H1 (cell line): ENCODE data around the gene TEX22. TPM values are rescaled to one million over a fixed set of nuclear protein-coding genes. Genes with fewer than 3 reads are reported as not detected.

Experiments
- polyA plus RNA-seq, 7 experiments: library from polyadenylated mRNA; depleted of rRNA in 3 of 7; stranded (reverse) in 5 of 7; unstranded in 2 of 7; fragments of >200 nt in 5 of 7; fragments of 200-250 nt in 2 of 7; gene quantifications; 1 replicate in 5 of 7; 2 replicates in 1 of 7; 4 replicates in 1 of 7; pipeline versions ENCODE4 v1.2.1 to v1.2.3, GENCODE V29; 2011 to 2013; ENCODE audit warnings: missing spikeins in 2 of 7, mixed read lengths in 2 of 7
- total RNA-seq: library from RNA; stranded (reverse); fragmentation: NEBNext Ultra II Directional; extraction: Animal tissue kit (Norgen Biotek cat#: 25700); gene quantifications from 2 replicates; pipeline ENCODE4 v1.2.1, GENCODE V29; 2021
- TF ChIP-seq, protein P1 (sequence below): fragments of 300-600 bp; sonication (generic); IDR thresholded peaks from 2 replicates; pipeline ENCODE4 v1.7.1; 2012; ENCODE audit warnings: low read length, moderate library complexity, mild to moderate bottlenecking, inconsistent platforms; ENCODE audit not compliant: insufficient replicate concordance

The TEX22 gene
- total and polyA plus RNA-seq, 2 of the 8 experiments (the other 6 are each of a cell fraction or from before 2014, with no cell fraction given): 0.24 to 0.39 TPM

DNA sequence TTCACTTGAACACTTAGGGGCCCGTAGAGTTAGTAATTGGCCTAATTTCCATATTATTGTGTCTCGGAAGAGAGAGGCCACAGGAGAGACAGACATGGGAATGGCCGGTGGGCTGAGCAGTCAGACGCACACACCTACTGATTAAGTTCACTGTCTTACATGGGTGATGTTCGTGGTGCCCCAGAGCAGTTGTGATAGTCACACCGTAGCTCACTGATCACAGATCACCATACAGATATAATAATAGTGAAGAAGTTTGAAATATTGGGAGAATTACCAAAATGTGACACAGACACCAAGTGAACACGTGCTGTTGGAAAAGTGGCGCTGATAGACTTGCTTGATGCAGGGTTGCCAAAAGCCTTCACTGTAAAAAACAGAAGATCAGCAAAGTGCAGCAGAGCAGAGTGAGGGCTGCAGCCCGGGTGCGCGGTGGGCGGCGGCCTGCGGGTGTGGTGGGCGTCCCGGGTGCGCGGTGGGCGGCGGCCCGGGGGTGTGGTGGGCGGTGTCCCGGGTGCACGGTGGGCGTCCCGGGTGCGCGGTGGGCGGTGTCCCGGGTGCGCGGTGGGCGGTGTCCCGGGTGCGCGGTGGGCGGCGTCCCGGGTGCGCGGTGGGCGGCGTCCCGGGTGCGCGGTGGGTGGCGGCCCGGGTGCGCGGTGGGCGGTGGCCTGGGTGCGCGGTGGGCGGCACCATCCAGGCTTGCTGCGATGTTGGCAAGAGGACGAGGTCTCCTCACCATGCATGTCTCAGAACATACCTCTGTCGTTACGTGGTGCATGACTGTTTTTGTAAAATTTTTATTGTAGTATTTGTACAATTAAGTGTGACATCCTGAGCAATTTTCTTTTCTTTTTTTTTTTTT lies 34.3 kb upstream of the TEX22 start (continued):
- TF ChIP-seq, protein P1, sequence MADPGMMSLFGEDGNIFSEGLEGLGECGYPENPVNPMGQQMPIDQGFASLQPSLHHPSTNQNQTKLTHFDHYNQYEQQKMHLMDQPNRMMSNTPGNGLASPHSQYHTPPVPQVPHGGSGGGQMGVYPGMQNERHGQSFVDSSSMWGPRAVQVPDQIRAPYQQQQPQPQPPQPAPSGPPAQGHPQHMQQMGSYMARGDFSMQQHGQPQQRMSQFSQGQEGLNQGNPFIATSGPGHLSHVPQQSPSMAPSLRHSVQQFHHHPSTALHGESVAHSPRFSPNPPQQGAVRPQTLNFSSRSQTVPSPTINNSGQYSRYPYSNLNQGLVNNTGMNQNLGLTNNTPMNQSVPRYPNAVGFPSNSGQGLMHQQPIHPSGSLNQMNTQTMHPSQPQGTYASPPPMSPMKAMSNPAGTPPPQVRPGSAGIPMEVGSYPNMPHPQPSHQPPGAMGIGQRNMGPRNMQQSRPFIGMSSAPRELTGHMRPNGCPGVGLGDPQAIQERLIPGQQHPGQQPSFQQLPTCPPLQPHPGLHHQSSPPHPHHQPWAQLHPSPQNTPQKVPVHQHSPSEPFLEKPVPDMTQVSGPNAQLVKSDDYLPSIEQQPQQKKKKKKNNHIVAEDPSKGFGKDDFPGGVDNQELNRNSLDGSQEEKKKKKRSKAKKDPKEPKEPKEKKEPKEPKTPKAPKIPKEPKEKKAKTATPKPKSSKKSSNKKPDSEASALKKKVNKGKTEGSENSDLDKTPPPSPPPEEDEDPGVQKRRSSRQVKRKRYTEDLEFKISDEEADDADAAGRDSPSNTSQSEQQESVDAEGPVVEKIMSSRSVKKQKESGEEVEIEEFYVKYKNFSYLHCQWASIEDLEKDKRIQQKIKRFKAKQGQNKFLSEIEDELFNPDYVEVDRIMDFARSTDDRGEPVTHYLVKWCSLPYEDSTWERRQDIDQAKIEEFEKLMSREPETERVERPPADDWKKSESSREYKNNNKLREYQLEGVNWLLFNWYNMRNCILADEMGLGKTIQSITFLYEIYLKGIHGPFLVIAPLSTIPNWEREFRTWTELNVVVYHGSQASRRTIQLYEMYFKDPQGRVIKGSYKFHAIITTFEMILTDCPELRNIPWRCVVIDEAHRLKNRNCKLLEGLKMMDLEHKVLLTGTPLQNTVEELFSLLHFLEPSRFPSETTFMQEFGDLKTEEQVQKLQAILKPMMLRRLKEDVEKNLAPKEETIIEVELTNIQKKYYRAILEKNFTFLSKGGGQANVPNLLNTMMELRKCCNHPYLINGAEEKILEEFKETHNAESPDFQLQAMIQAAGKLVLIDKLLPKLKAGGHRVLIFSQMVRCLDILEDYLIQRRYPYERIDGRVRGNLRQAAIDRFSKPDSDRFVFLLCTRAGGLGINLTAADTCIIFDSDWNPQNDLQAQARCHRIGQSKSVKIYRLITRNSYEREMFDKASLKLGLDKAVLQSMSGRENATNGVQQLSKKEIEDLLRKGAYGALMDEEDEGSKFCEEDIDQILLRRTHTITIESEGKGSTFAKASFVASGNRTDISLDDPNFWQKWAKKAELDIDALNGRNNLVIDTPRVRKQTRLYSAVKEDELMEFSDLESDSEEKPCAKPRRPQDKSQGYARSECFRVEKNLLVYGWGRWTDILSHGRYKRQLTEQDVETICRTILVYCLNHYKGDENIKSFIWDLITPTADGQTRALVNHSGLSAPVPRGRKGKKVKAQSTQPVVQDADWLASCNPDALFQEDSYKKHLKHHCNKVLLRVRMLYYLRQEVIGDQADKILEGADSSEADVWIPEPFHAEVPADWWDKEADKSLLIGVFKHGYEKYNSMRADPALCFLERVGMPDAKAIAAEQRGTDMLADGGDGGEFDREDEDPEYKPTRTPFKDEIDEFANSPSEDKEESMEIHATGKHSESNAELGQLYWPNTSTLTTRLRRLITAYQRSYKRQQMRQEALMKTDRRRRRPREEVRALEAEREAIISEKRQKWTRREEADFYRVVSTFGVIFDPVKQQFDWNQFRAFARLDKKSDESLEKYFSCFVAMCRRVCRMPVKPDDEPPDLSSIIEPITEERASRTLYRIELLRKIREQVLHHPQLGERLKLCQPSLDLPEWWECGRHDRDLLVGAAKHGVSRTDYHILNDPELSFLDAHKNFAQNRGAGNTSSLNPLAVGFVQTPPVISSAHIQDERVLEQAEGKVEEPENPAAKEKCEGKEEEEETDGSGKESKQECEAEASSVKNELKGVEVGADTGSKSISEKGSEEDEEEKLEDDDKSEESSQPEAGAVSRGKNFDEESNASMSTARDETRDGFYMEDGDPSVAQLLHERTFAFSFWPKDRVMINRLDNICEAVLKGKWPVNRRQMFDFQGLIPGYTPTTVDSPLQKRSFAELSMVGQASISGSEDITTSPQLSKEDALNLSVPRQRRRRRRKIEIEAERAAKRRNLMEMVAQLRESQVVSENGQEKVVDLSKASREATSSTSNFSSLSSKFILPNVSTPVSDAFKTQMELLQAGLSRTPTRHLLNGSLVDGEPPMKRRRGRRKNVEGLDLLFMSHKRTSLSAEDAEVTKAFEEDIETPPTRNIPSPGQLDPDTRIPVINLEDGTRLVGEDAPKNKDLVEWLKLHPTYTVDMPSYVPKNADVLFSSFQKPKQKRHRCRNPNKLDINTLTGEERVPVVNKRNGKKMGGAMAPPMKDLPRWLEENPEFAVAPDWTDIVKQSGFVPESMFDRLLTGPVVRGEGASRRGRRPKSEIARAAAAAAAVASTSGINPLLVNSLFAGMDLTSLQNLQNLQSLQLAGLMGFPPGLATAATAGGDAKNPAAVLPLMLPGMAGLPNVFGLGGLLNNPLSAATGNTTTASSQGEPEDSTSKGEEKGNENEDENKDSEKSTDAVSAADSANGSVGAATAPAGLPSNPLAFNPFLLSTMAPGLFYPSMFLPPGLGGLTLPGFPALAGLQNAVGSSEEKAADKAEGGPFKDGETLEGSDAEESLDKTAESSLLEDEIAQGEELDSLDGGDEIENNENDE: no peak
